CD14-positive monocyte (primary cell): Measurements from ENCODE around the gene EFHC1. TPM values are rescaled to one million over a fixed set of nuclear protein-coding genes. Genes with fewer than 3 reads are reported as not detected.

ENCODE experiments used
- DNase-seq, 3 donors: peaks; one replicate each; pipeline ENCODE4 v3.0.0-alpha.2; 2011 to 2022
- H2AFZ ChIP-seq: 2 replicates; pipeline ENCODE4 v1.6.0; 2012; ENCODE audit warnings: mild to moderate bottlenecking, low read depth, low read length, inconsistent platforms; ENCODE audit not compliant: insufficient read depth, poor library complexity, severe bottlenecking
- H3K27ac ChIP-seq, 2 donors: 1 replicate in 1 of 2; 2 replicates in 1 of 2; pipeline ENCODE4 v1.5.1; 2012 to 2013; ENCODE audit warnings: low read length in 2 of 2, control low read depth in 1 of 2, inconsistent platforms in 1 of 2, low read depth in 1 of 2, mild to moderate bottlenecking in 1 of 2
- H3K27me3 ChIP-seq, 2 donors: one replicate each; pipeline versions ENCODE4 v1.6.0 to v1.6.1; 2011 to 2013; ENCODE audit warnings: low read length in 2 of 2; ENCODE audit not compliant: control insufficient read depth in 2 of 2, insufficient read depth in 2 of 2
- H3K36me3 ChIP-seq, 2 donors: replicated peaks in 1 of 2; 1 replicate in 1 of 2; 2 replicates in 1 of 2; pipeline versions ENCODE4 v1.5.1 to v1.6.1; 2012 to 2013; ENCODE audit warnings: low read length in 2 of 2, control low read depth in 1 of 2, inconsistent platforms in 1 of 2, mild to moderate bottlenecking in 1 of 2; ENCODE audit not compliant: insufficient read depth in 2 of 2, control insufficient read depth in 1 of 2
- H3K4me1 ChIP-seq, 2 donors: 1 replicate in 1 of 2; 2 replicates in 1 of 2; pipeline versions ENCODE4 v1.5.1 to v1.6.1; 2012 to 2013; ENCODE audit warnings: low read length in 2 of 2, control low read depth in 1 of 2, inconsistent platforms in 1 of 2, mild to moderate bottlenecking in 1 of 2, moderate library complexity in 1 of 2; ENCODE audit not compliant: insufficient read depth in 2 of 2, control insufficient read depth in 1 of 2
- H3K4me2 ChIP-seq: replicated peaks from 2 replicates; pipeline ENCODE3; 2012; ENCODE audit warnings: low read length, moderate library complexity, mild to moderate bottlenecking; ENCODE audit not compliant: poor library complexity, severe bottlenecking; ENCODE audit errors: extremely low read depth
- H3K4me3 ChIP-seq, 3 experiments: fragments of 200-600 bp in 1 of 3; sonication (generic) in 1 of 3; replicated peaks in 1 of 3; 1 replicate in 2 of 3; 2 replicates in 1 of 3; pipeline ENCODE4 v1.5.1; 2011 to 2013; ENCODE audit warnings: low read length in 3 of 3, mild to moderate bottlenecking in 3 of 3, control low read depth in 2 of 3, low read depth in 2 of 3, inconsistent platforms in 1 of 3, moderate library complexity in 1 of 3
- H3K79me2 ChIP-seq: 2 replicates; pipeline ENCODE4 v1.6.0; 2012; ENCODE audit warnings: mild to moderate bottlenecking, control low read depth, inconsistent platforms, low read length, moderate library complexity; ENCODE audit not compliant: insufficient read depth
- H3K9ac ChIP-seq: 2 replicates; pipeline ENCODE4 v1.6.0; 2017; ENCODE audit warnings: low read length, mild to moderate bottlenecking; ENCODE audit not compliant: insufficient read depth, poor library complexity, severe bottlenecking
- H3K9me3 ChIP-seq, 2 donors: replicated peaks in 1 of 2; 1 replicate in 1 of 2; 2 replicates in 1 of 2; pipeline versions ENCODE4 v1.5.1 to v1.6.1; 2012 to 2013; ENCODE audit warnings: low read length in 2 of 2, control low read depth in 1 of 2; ENCODE audit not compliant: control insufficient read depth in 1 of 2, insufficient read depth in 1 of 2
- H4K20me1 ChIP-seq: 2 replicates; pipeline ENCODE4 v1.6.0; 2012; ENCODE audit warnings: mild to moderate bottlenecking, low read length, control low read depth, moderate library complexity; ENCODE audit not compliant: insufficient read depth
- H3K27ac Mint-ChIP-seq, 7 donors: one replicate each; pipeline ENCODE4 v1.8.0; 2020; ENCODE audit warnings: mild to moderate bottlenecking in 7 of 7, mixed read lengths in 7 of 7, moderate library complexity in 6 of 7, inconsistent platforms in 2 of 7
- H3K27me3 Mint-ChIP-seq, 3 donors: one replicate each; pipeline ENCODE4 v1.8.0; 2021 to 2022; ENCODE audit warnings: low read depth in 3 of 3, mild to moderate bottlenecking in 3 of 3, mixed read lengths in 3 of 3, moderate library complexity in 3 of 3, inconsistent platforms in 1 of 3
- H3K36me3 Mint-ChIP-seq, 2 donors: one replicate each; pipeline ENCODE4 v1.8.0; 2020; ENCODE audit warnings: mixed read lengths in 2 of 2, inconsistent platforms in 1 of 2, mild to moderate bottlenecking in 1 of 2
- H3K4me1 Mint-ChIP-seq: one replicate; pipeline ENCODE4 v1.8.0; 2020; ENCODE audit warnings: mild to moderate bottlenecking, mixed read lengths
- H3K4me3 Mint-ChIP-seq, 2 donors: one replicate each; pipeline ENCODE4 v1.8.0; 2020; ENCODE audit warnings: mild to moderate bottlenecking in 2 of 2, mixed read lengths in 2 of 2, moderate library complexity in 1 of 2
- H3K9me3 Mint-ChIP-seq, 7 donors: one replicate each; pipeline ENCODE4 v1.8.0; 2020 to 2022; ENCODE audit warnings: mixed read lengths in 7 of 7, mild to moderate bottlenecking in 6 of 7, moderate library complexity in 6 of 7, inconsistent platforms in 2 of 7
- CTCF ChIP-seq: fragments of 200-600 bp; IDR thresholded peaks from one replicate; pipeline ENCODE4 v1.8.0; 2022; ENCODE audit warnings: antibody characterized with exemption, mild to moderate bottlenecking
- WGBS: methylation state at CpG from one replicate; pipeline ENCODE4 v1.1.5; 2013; ENCODE audit warnings: missing lambda C conversion rate; ENCODE audit not compliant: insufficient coverage; 5-methylcytosine and 5-hydroxymethylcytosine counted together
- intact Hi-C, 2 donors: fragments of 100-400 bp; cut with micrococcal nuclease; formaldehyde crosslinking; loops; one replicate each; pipeline versions ENCODE4 v1.15.0 to v1.15.1; 2023
- polyA plus RNA-seq, 3 donors: library from polyadenylated mRNA; depleted of rRNA in 1 of 3; unstranded in 2 of 3; stranded (reverse) in 1 of 3; fragments of 300-500 nt in 2 of 3; fragments of >200 nt in 1 of 3; fragmentation: Illumina TruSeq in 2 of 3; gene quantifications; 1 replicate in 2 of 3; 2 replicates in 1 of 3; pipeline ENCODE4 v1.2.3, GENCODE V29; 2012 to 2021

The EFHC1 gene
- polyA plus RNA-seq, 3 donors, result 0.30 to 13.5 (median 2.3) TPM

DNA sequence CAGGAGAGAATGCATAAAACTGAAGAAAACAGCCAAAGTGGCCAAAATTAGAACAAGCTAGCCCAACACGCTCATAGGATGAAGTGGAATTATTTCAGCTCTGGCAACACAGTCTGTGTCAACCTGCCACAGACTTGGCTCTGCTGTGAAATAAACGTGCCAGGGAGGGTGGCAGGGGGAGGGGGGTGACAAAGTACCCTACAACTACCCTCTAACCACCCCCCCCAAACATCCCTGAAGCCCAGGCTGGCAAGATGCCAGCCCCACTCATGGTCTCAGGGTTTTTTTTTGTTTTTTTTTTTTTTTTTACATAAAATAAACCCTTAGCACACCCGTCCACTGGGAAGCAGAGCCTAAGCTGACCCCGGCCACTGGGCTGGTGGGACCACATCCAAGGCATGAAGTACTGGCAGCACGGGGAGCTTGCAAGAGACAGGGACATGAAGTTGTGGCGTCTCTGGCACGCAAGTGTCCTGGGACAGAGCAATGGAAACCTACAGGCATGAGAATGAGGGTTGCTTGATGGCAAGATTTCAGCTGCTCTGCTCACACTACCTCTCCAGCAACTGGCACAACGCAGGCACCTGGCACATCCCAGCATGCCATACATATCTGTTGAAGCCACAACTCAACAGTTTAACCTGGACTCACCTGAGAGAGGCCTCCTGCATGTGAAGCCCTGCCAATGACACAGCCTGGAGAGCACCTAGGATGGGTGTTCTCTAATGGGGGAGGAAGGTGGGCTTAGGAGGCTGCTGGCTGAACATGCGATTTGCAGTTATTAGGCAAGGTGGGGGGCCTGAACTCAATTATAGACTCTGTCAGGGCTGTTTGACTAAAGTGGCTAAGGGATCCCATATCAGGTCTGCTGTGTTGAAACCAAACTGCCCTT is 80.3 kb downstream of the EFHC1 start:
- 60% methylated on average over 1 of the region's 9 CpGs for WGBS
- H3K9ac ChIP-seq, result no peak overlapping the region

More for the DNA sequence above, 80.3 kb downstream of the EFHC1 start:
- Histone ChIP-seq H3K4me3 (no peak overlapping the region), H3K27me3 (no peaks in the 10 kb centered on the region), H3K4me1 (peaks cover 29 to 30% of the 10 kb centered on the region in 2 donors), H4K20me1 (no peaks in the 10 kb centered on the region), H2AFZ (no peak overlapping the region), H3K9me3 (peaks cover 0 to 4% of the 10 kb centered on the region in 2 donors), H3K79me2 (no peaks in the 10 kb centered on the region), H3K4me2 (no peak overlapping the region), H3K36me3 (peaks cover 17 to 31% of the 10 kb centered on the region in 2 donors), H3K27ac (no peak overlapping the region)
- intact Hi-C loops, result no loop called here
- Mint-ChIP-seq H3K9me3 (peaks cover 0 to 4% (median 0%) of the 10 kb centered on the region in 7 donors), H3K4me3 (no peak overlapping the region), H3K27me3 (peaks cover 0 to 2% (median 0%) of the 10 kb centered on the region in 3 donors), H3K4me1 (peaks cover 34% of the 10 kb centered on the region), H3K36me3 (peaks cover 35% of the 10 kb centered on the region in 2 donors), H3K27ac (peak overlapping the region in 2 of 7 donors; percentile 14 to 24)
- no peak for DNase-seq
- TF ChIP-seq CTCF, result no peak
